SU-DHL-6 (cell line): Measurements from ENCODE around the gene SERPINA5.

ENCODE experiments used
- H2AFZ ChIP-seq: fragments of 200-600 bp; sonication (generic); 2 replicates; pipeline ENCODE4 v1.6.1; 2014; ENCODE audit warnings: low read depth, mild to moderate bottlenecking, moderate library complexity, mixed read lengths, antibody characterized with exemption, low read length; ENCODE audit not compliant: severe bottlenecking
- H3F3A ChIP-seq: fragments of 200-600 bp; shearing (Covaris generic); 2 replicates; pipeline ENCODE4 v1.6.0; 2016; ENCODE audit warnings: antibody characterized with exemption, mild to moderate bottlenecking; ENCODE audit not compliant: insufficient read depth
- H3K27ac ChIP-seq: fragments of 200-600 bp; sonication (generic); 2 replicates; pipeline ENCODE4 v1.5.1; 2016; ENCODE audit warnings: low read depth, mild to moderate bottlenecking, low read length, moderate library complexity, mixed read lengths
- H3K27me3 ChIP-seq: fragments of 200-600 bp; sonication (generic), shearing (Covaris generic); 2 replicates; pipeline ENCODE4 v1.6.0; 2014; ENCODE audit warnings: mild to moderate bottlenecking, low read length
- H3K36me3 ChIP-seq: fragments of 200-600 bp; sonication (generic); 2 replicates; pipeline ENCODE4 v1.6.1; 2014; ENCODE audit warnings: mild to moderate bottlenecking, low read length, mixed read lengths
- H3K4me2 ChIP-seq: fragments of 300-600, 200-600 bp; shearing (Covaris generic), sonication (generic); 2 replicates; pipeline ENCODE4 v1.6.0; 2014; ENCODE audit warnings: low read length, low read depth, mild to moderate bottlenecking; ENCODE audit not compliant: poor library complexity, severe bottlenecking
- H3K4me3 ChIP-seq: fragments of 200-600 bp; sonication (generic); 2 replicates; pipeline ENCODE4 v1.5.1; 2014; ENCODE audit warnings: antibody characterized with exemption, low read length, mild to moderate bottlenecking, mixed read lengths; ENCODE audit not compliant: insufficient read depth, poor library complexity, severe bottlenecking
- H3K79me2 ChIP-seq: fragments of 200-600 bp; sonication (generic); 2 replicates; pipeline ENCODE4 v1.6.1; 2014; ENCODE audit warnings: mild to moderate bottlenecking, low read length, moderate library complexity; ENCODE audit not compliant: insufficient read depth
- H3K9ac ChIP-seq: fragments of 200-600 bp; sonication (generic); 2 replicates; pipeline ENCODE4 v1.7.0; 2014; ENCODE audit warnings: mild to moderate bottlenecking, low read length
- H3K9me2 ChIP-seq: fragments of 200-600 bp; sonication (generic); replicated peaks from 2 replicates; pipeline ENCODE4 v1.6.1; 2014; ENCODE audit warnings: low read length; ENCODE audit not compliant: insufficient read depth
- H3K9me3 ChIP-seq: fragments of 200-600 bp; sonication (generic); 2 replicates; pipeline ENCODE4 v1.6.1; 2014; ENCODE audit warnings: low read length, mixed read lengths; ENCODE audit not compliant: insufficient read depth
- H4K20me1 ChIP-seq: fragments of 200-600 bp; sonication (generic); 2 replicates; pipeline ENCODE4 v1.6.1; 2014; ENCODE audit warnings: low read depth, mild to moderate bottlenecking, antibody characterized with exemption, low read length, moderate library complexity, mixed read lengths
- CTCF ChIP-seq: fragments of 200-600 bp; sonication (generic); IDR thresholded peaks from one replicate; pipeline ENCODE4 v1.5.1; 2017; ENCODE audit warnings: antibody characterized with exemption, mild to moderate bottlenecking, low read length, moderate library complexity; ENCODE audit not compliant: insufficient read depth, poor library complexity, severe bottlenecking
- EZH2phosphoT487 ChIP-seq: fragments of 200-600 bp; sonication (generic), shearing (Covaris generic); conservative IDR thresholded peaks from 2 replicates; pipeline ENCODE4 v1.6.1; 2018; ENCODE audit warnings: mild to moderate bottlenecking, antibody characterized with exemption, low read length, moderate library complexity, mixed read lengths

The SERPINA5 gene

GRCh38 chr14:94619297-94619696 is 38.1 kb downstream of the SERPINA5 start:
- TF ChIP-seq EZH2phosphoT487: no peak
- no peak for TF ChIP-seq CTCF
- Histone ChIP-seq H3K27ac (no peak overlapping the region), H3K9ac (no peak overlapping the region), H3K9me3 (peaks cover 16% of the 10 kb centered on the region; the same call in 1 of the 2 replicates), H3F3A (no peaks in the 10 kb centered on the region), H3K4me3 (no peak overlapping the region), H4K20me1 (no peaks in the 10 kb centered on the region), H2AFZ (no peak overlapping the region), H3K9me2 (no peaks in the 10 kb centered on the region), H3K36me3 (no peaks in the 10 kb centered on the region), H3K27me3 (no peaks in the 10 kb centered on the region), H3K4me2 (no peak overlapping the region), H3K79me2 (no peaks in the 10 kb centered on the region)

GRCh38 chr14:94620597-94620996 is 39.4 kb downstream of the SERPINA5 start:
- Histone ChIP-seq H3K4me2 (no peak overlapping the region), H3K36me3 (no peaks in the 10 kb centered on the region), H2AFZ (no peak overlapping the region), H3K27ac (no peak overlapping the region), H3K4me3 (no peak overlapping the region), H3K9ac (no peak overlapping the region), H3K9me3 (peaks cover 16% of the 10 kb centered on the region; the same call in 1 of the 2 replicates), H3K9me2 (no peaks in the 10 kb centered on the region), H3K27me3 (no peaks in the 10 kb centered on the region), H4K20me1 (no peaks in the 10 kb centered on the region), H3F3A (no peaks in the 10 kb centered on the region), H3K79me2 (no peaks in the 10 kb centered on the region)
- TF ChIP-seq EZH2phosphoT487 (no peak), CTCF (no peak)

- Histone ChIP-seq H3K4me2 (no peak overlapping the region), H4K20me1 (no peaks in the 10 kb centered on the region), H3K4me3 (no peak overlapping the region), H3F3A (no peaks in the 10 kb centered on the region), H3K27me3 (no peaks in the 10 kb centered on the region), H3K9ac (no peak overlapping the region), H2AFZ (no peak overlapping the region), H3K27ac (no peak overlapping the region), H3K36me3 (no peaks in the 10 kb centered on the region), H3K79me2 (no peaks in the 10 kb centered on the region), H3K9me2 (no peaks in the 10 kb centered on the region), H3K9me3 (peaks cover 16% of the 10 kb centered on the region; the same call in 1 of the 2 replicates)
- TF ChIP-seq CTCF (no peak), EZH2phosphoT487 (no peak)
Observed at GRCh38 chr14:94621358-94622134, 40.3 kb downstream of the SERPINA5 start.
